ENCODE measurements around the gene LDLRAP1. TPM values are rescaled to one million over a fixed set of nuclear protein-coding genes. Genes with fewer than 3 reads are reported as not detected.
A peak's percentile ranks its signal among the peaks of the same experiment; 100 is the strongest.

The LDLRAP1 gene
- total RNA-seq, 1 donor from 2014 or later, result 8.0 TPM

- no peak for FAIRE-seq
- Histone ChIP-seq H3K9me3 (ENCODE audit: insufficient read depth, low read depth, low read length) (no peaks in the 10 kb centered on the region), H3K4me1 (ENCODE audit: insufficient read depth, low read length) (peaks cover 40% of the 10 kb centered on the region), H3K36me3 (ENCODE audit: insufficient read depth, low read length) (no peaks in the 10 kb centered on the region), H3K4me3 (ENCODE audit: insufficient read depth, low read depth, low read length) (no peak overlapping the region), H3K4me2 (ENCODE audit: low read length) (no peak overlapping the region), H2AFZ (ENCODE audit: low read depth, low read length) (no peak overlapping the region), H3K27ac (ENCODE audit: low read depth, low read length) (no peak overlapping the region), H3K79me2 (ENCODE audit: insufficient read depth, low read length) (no peaks in the 10 kb centered on the region), H4K20me1 (ENCODE audit: insufficient read depth, low read length) (no peaks in the 10 kb centered on the region), H3K9ac (ENCODE audit: low read length) (no peak overlapping the region), H3K27me3 (ENCODE audit: insufficient read depth, low read length) (no peaks in the 10 kb centered on the region)
- Mint-ChIP-seq H3K4me3 (ENCODE audit: unreplicated experiment) (no peak overlapping the region), H3K27ac (ENCODE audit: unreplicated experiment) (no peak overlapping the region), H3K4me1 (ENCODE audit: low read depth, unreplicated experiment) (peaks cover 35% of the 10 kb centered on the region), H3K27me3 (ENCODE audit: low read depth, unreplicated experiment) (peaks cover 5% of the 10 kb centered on the region), H3K9me3 (ENCODE audit: unreplicated experiment) (peaks cover 2% of the 10 kb centered on the region), H3K36me3 (ENCODE audit: low read depth, unreplicated experiment) (peaks cover 8% of the 10 kb centered on the region)
- TF ChIP-seq EZH2 (IDR thresholded peaks at IDR 0.05; ENCODE audit: insufficient read depth, low read length) (no peak), CTCF (IDR thresholded peaks at IDR 0.05; ENCODE audit: insufficient read depth, low read depth, low read length) (no peak)
- no peak for DNase-seq (ENCODE audit: low read depth)
Observed at GRCh38 chr1:25563330-25564215, 20.2 kb downstream of the LDLRAP1 start.

- Mint-ChIP-seq H3K27ac (ENCODE audit: unreplicated experiment) (no peak overlapping the region), H3K4me1 (ENCODE audit: low read depth, unreplicated experiment) (peaks cover 42% of the 10 kb centered on the region), H3K36me3 (ENCODE audit: low read depth, unreplicated experiment) (peaks cover 5% of the 10 kb centered on the region), H3K27me3 (ENCODE audit: low read depth, unreplicated experiment) (peaks cover 2% of the 10 kb centered on the region), H3K9me3 (ENCODE audit: unreplicated experiment) (peaks cover 2% of the 10 kb centered on the region), H3K4me3 (ENCODE audit: unreplicated experiment) (no peak overlapping the region)
- H3K27ac ChIP-seq (ENCODE audit: low read depth, low read length), result peak overlapping the region; percentile 31
- FAIRE-seq (no peak), DNase-seq (ENCODE audit: low read depth) (no peak)
- H3K27me3 ChIP-seq (ENCODE audit: insufficient read depth, low read length), result no peaks in the 10 kb centered on the region
- no peak overlapping the region for H3K4me3 ChIP-seq (ENCODE audit: insufficient read depth, low read depth, low read length)
- H3K79me2 ChIP-seq (ENCODE audit: insufficient read depth, low read length), result no peaks in the 10 kb centered on the region
- H3K9me3 ChIP-seq (ENCODE audit: insufficient read depth, low read depth, low read length), result no peaks in the 10 kb centered on the region
- H3K36me3 ChIP-seq (ENCODE audit: insufficient read depth, low read length), result no peaks in the 10 kb centered on the region
- H3K4me1 ChIP-seq (ENCODE audit: insufficient read depth, low read length), result peaks cover 54% of the 10 kb centered on the region
- TF ChIP-seq CTCF (IDR thresholded peaks at IDR 0.05; ENCODE audit: insufficient read depth, low read depth, low read length), result no peak
- TF ChIP-seq EZH2 (IDR thresholded peaks at IDR 0.05; ENCODE audit: insufficient read depth, low read length), result no peak
- H4K20me1 ChIP-seq (ENCODE audit: insufficient read depth, low read length), result no peaks in the 10 kb centered on the region
- peak overlapping the region; percentile 17 for H3K4me2 ChIP-seq (ENCODE audit: low read length)
- H2AFZ ChIP-seq (ENCODE audit: low read depth, low read length), result no peak overlapping the region
- peak overlapping the region; percentile 32 for H3K9ac ChIP-seq (ENCODE audit: low read length)
Observed at GRCh38 chr1:25564777-25565574, 21.6 kb downstream of the LDLRAP1 start.

All from astrocyte (in vitro differentiated cells and primary cell).